Measurements from ENCODE around the gene TAPT1.

DNA sequence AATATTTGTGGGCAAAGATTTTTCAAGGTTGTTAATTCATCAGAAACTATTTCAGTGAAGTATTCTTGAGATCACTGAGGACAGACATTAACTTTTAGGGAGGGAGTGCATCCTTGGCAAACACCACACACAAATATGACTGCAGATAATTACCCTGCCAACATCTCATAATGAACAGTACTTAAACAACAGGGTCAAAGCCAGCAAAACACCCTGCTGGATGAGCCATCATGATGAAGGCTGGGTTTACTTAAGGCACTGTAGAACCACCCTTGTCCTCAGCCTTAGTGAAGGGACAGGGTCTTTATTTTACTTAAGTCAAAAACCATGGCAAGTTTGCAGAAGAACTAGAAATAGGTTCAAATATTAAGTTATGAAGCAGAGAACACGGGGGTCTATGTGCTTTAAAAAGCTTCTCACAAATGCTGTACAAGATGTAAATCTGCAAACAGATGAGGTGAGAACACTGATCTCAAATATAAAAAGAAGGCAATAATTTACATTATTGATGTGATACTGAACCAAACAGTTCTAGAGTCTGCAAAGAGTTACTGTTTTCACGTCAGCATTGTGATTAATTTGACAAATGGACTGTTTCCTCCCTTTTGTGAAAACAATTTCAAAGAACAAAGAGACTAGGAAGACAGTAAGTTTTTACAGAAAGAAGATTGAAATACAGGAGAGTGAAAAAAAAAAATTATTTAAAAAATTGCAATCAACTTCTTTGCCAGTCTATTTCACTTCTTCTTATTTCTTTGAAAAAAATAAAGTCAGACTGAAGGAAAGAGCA, 28.2 kb downstream of the TAPT1 start:
- no peak for TF ChIP-seq POLR2AphosphoS5 (IDR thresholded peaks at IDR 0.05)
- TF ChIP-seq, protein P1, sequence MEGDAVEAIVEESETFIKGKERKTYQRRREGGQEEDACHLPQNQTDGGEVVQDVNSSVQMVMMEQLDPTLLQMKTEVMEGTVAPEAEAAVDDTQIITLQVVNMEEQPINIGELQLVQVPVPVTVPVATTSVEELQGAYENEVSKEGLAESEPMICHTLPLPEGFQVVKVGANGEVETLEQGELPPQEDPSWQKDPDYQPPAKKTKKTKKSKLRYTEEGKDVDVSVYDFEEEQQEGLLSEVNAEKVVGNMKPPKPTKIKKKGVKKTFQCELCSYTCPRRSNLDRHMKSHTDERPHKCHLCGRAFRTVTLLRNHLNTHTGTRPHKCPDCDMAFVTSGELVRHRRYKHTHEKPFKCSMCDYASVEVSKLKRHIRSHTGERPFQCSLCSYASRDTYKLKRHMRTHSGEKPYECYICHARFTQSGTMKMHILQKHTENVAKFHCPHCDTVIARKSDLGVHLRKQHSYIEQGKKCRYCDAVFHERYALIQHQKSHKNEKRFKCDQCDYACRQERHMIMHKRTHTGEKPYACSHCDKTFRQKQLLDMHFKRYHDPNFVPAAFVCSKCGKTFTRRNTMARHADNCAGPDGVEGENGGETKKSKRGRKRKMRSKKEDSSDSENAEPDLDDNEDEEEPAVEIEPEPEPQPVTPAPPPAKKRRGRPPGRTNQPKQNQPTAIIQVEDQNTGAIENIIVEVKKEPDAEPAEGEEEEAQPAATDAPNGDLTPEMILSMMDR (IDR thresholded peaks at IDR 0.05): no peak
